HG03108 (cell line): ENCODE measurements around the gene SLU7.
"Not testable (repeated sequence)": the region's sequence is repeated elsewhere in the genome, so short reads cannot be mapped to it uniquely, and the experiment has no call there.

Source experiments
- ATAC-seq: cut with Tn5 transposase; IDR thresholded peaks from one replicate; pipeline ENCODE4 v1.9.1; 2021; ENCODE audit warnings: moderate library complexity; ENCODE audit not compliant: unreplicated experiment

Gene SLU7

GRCh38 chr5:160451281-160451680 lies 32.4 kb upstream of the SLU7 start:
- ATAC-seq, result no peak

- peak; percentile 53 for ATAC-seq
Measured at GRCh38 chr5:160450164-160450932, 31.5 kb upstream of the SLU7 start.

GRCh38 chr5:160449458-160449857 lies 30.6 kb upstream of the SLU7 start:
- ATAC-seq, result no peak

- ATAC-seq, result no peak
Measured at GRCh38 chr5:160448886-160449285, 30.0 kb upstream of the SLU7 start.

GRCh38 chr5:160445751-160446150 lies 26.9 kb upstream of the SLU7 start:
- ATAC-seq, result no peak

- ATAC-seq, result no peak
Measured at GRCh38 chr5:160445132-160445531, 26.3 kb upstream of the SLU7 start.

GRCh38 chr5:160444407-160444806 lies 25.5 kb upstream of the SLU7 start:
- no peak for ATAC-seq

GRCh38 chr5:160442824-160443431 lies 24.0 kb upstream of the SLU7 start:
- peak; percentile 25 for ATAC-seq

- peak; percentile 32 for ATAC-seq
Measured at GRCh38 chr5:160441311-160441781, 22.5 kb upstream of the SLU7 start.

- ATAC-seq, result peak; percentile 49
Measured at GRCh38 chr5:160439205-160439600, 20.3 kb upstream of the SLU7 start.

GRCh38 chr5:160438316-160439204 lies 19.7 kb upstream of the SLU7 start:
- peak; percentile 22 for ATAC-seq

- no peak for ATAC-seq
Measured at GRCh38 chr5:160437271-160437670, 18.4 kb upstream of the SLU7 start.

GRCh38 chr5:160436661-160437060 lies 17.8 kb upstream of the SLU7 start:
- not testable (repeated sequence) for ATAC-seq

- no peak for ATAC-seq
Measured at GRCh38 chr5:160436017-160436416, 17.1 kb upstream of the SLU7 start.

- no peak for ATAC-seq
Measured at GRCh38 chr5:160435532-160435931, 16.7 kb upstream of the SLU7 start.

GRCh38 chr5:160434022-160434531 lies 15.2 kb upstream of the SLU7 start:
- ATAC-seq, result peak; percentile 69

- no peak for ATAC-seq
Measured at GRCh38 chr5:160432787-160433186, 13.9 kb upstream of the SLU7 start.

- ATAC-seq, result no peak
Measured at GRCh38 chr5:160432196-160432595, 13.3 kb upstream of the SLU7 start.

GRCh38 chr5:160427607-160428006 lies 8.7 kb upstream of the SLU7 start:
- ATAC-seq, result no peak

- ATAC-seq, result no peak
Measured at GRCh38 chr5:160423099-160423498, 4.2 kb upstream of the SLU7 start.

- ATAC-seq, result peak; percentile 64
Measured at GRCh38 chr5:160421625-160422258, 2.9 kb upstream of the SLU7 start, which contains the start of gene PTTG1. PTTG1 (plus strand) TSS chr5:160421855; CDS start chr5:160422313, 458 bp downstream.
